GM12892 (cell line): ENCODE measurements around the gene PLVAP.

Experiments
- POLR2A ChIP-seq: IDR thresholded peaks from 2 replicates; pipeline ENCODE4 v1.6.1; 2011; ENCODE audit warnings: low read depth, low read length, control low read depth
- POLR2AphosphoS5 ChIP-seq: IDR thresholded peaks from 2 replicates; pipeline ENCODE4 v1.6.1; 2011; ENCODE audit warnings: low read depth, low read length, control low read depth

GRCh38 chr19:17312189-17313113 is 64.7 kb downstream of the PLVAP start:
- TF ChIP-seq POLR2A (no peak), POLR2AphosphoS5 (no peak)
